Stomach (tissue), 4 donors: ENCODE data around the gene TTC28.

Experiments used
- POLR2A ChIP-seq, 4 donors: fragments of 450-650 bp; IDR thresholded peaks; one replicate each; pipeline ENCODE4 v1.6.1; 2016; ENCODE audit warnings: antibody characterized with exemption in 4 of 4, control low read depth in 2 of 4, mild to moderate bottlenecking in 1 of 4, moderate library complexity in 1 of 4
- TF ChIP-seq, protein P1 (sequence below), 7 experiments: fragments of 450-650 bp in 4 of 7; fragments of 200-600 bp in 3 of 7; sonication (generic) in 3 of 7; IDR thresholded peaks; one replicate each; pipeline ENCODE4 v1.5.1; 2016 to 2019; ENCODE audit warnings: antibody characterized with exemption in 7 of 7, control low read depth in 2 of 7, mild to moderate bottlenecking in 1 of 7

DNA sequence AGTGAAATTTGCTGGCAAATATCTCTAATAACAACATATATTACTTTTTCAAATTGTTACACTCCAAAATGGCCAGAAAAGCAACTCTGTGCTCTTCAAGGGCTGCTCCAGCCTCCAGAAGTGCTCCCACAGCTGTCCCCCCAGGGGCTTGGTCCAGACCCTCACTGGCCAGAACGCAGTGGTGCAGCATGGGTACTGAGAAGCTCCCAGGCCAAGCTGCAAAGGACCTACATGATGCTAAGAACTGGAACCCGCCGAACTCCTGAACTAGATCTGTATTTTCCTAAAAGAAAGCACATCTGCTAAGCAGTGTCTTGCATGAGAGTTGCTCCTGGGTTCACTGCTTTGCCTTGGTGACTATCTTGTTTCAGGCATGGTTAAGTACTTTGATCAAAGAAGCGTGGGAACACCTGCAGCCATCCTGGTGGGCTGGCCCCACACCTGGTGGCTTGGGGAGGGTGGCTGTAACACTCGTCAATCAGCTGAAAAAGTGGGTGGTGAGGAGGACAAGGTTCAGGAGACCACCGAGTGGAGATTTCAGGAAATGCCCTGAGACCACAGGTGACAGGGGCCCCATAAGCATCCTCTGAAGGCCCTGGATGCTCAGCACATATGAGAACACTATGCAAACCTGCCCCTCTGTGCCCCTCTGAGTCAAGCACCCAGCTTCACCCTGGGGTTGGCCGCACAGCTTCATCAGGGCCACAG, 687.9 kb downstream of the TTC28 start:
- TF ChIP-seq, protein P1, sequence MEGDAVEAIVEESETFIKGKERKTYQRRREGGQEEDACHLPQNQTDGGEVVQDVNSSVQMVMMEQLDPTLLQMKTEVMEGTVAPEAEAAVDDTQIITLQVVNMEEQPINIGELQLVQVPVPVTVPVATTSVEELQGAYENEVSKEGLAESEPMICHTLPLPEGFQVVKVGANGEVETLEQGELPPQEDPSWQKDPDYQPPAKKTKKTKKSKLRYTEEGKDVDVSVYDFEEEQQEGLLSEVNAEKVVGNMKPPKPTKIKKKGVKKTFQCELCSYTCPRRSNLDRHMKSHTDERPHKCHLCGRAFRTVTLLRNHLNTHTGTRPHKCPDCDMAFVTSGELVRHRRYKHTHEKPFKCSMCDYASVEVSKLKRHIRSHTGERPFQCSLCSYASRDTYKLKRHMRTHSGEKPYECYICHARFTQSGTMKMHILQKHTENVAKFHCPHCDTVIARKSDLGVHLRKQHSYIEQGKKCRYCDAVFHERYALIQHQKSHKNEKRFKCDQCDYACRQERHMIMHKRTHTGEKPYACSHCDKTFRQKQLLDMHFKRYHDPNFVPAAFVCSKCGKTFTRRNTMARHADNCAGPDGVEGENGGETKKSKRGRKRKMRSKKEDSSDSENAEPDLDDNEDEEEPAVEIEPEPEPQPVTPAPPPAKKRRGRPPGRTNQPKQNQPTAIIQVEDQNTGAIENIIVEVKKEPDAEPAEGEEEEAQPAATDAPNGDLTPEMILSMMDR (IDR thresholded peaks at IDR 0.05), result no peak
- no peak for TF ChIP-seq POLR2A (IDR thresholded peaks at IDR 0.05)
